Measurements from ENCODE around the gene FAM174C. TPM values are rescaled to one million over a fixed set of nuclear protein-coding genes. Genes with fewer than 3 reads are reported as not detected.
"Not testable (repeated sequence)": the region's sequence is repeated elsewhere in the genome, so short reads cannot be mapped to it uniquely, and the experiment has no call there.

Gene FAM174C
- total RNA-seq, 1 donor from 2014 or later, result 3.9 TPM

DNA sequence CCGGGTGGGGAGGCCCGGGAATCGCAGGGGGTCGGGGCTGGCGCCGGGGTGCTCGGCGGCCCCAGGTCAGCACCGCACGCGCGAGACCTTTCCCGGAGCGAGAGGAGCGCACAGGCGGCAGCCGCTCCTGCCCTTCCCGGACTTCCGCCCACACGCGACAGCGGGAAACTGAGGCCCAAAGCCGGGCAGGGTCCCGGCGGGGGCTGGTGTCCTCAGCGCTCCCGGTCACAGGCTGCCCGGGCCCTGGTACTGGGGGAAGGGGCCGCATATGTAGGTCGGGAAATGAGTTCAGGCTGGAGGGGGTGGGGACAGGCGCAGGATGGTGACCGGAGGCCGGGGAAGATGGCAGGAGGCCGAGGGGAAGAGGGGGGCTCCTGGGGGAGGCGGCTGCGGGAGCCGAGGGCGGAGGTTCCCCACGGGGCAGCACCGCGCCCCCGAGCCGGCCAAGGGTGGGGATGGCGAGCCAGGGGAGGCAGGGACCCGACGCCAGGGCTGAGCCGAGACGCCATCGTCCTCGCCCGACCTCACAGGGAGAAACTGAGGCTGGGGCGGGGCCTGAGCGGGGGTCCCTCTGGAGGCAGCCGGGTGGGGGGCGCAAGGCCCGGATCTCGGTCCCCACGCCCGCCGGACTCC lies 38.2 kb upstream of the FAM174C start:
- DNase-seq, result no peak

DNA sequence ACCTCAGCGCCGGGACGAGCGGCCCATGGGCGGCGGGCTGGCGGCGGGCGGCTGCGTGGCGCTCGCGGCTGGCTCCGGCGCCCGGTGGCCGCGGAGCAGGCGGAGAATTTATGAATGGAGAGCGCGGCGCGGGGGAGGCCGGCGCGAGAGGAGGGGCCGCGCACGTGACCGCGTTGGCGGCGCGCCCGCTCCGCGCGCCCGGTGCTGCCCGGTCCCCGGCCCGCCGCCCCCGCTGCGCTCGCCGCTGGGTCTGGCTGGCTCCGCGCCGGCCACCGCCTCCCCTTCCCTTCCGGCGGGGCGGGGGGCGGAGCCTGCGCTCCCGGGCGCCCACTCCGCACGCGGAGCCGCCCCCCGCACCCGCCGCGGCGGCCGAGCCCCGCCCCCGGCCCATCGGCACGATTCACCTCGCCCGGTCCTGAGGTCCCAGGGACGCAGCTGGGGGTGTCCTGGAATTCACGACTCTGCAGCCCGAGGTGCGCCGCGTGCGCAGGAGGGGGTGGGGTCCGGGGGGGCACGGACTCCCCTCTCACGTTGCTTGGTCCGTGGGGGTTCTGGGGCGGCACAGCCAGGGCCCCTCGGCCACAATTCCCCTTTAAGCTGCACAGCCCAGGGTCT lies 37.5 kb upstream of the FAM174C start, which contains the start of gene CBARP:
CBARP (minus strand) TSS at position 252 of the 615 bp plus-strand sequence. CDS start 1,905 bp downstream, outside the sequence.
- DNase-seq, result peak; percentile 67

DNA sequence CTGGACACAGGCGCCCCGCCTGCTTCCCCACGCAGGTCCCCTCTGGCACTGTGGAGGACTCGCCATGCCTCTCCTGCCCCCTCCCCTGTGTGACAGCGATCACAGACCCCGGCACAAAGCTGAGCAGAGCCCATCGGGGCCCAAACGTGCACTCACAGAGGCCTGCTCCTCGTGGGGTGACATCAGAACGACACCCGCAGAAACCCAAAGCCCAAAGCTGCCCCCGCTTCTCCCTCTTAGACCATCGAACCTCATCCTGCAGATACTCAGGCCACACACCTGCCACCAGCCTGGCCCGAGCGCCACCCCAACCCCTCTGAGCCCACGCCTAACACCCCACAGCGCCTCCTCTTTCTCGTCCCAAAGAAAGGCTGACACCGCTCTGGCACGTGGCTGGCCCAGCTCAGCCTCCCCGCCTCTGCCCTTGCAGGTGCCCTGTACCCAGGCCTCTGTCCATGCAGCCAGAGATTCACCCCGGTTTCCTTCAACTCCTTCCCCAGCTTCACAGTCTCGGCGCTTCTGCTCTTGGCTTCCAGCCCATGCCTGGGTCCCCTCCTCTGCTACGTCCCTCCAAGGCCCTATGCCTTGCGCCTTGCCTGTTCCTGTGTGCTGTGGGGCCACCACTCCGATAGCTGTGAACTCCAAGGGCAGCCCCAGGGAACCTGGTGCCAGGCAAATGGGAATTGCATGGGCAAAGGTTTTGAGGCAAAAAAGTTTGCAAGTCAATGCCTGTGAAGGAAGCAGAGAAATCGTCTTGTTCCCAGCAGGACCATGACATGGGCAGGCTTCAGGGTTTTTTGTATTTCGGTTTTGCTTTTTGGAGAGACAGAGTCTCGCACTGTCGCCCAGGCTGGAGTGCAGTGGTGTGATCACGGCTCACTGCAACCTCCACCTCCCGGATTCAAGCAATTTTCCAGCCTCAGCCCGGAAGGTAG lies 36.7 kb upstream of the FAM174C start:
- no peak for DNase-seq

DNA sequence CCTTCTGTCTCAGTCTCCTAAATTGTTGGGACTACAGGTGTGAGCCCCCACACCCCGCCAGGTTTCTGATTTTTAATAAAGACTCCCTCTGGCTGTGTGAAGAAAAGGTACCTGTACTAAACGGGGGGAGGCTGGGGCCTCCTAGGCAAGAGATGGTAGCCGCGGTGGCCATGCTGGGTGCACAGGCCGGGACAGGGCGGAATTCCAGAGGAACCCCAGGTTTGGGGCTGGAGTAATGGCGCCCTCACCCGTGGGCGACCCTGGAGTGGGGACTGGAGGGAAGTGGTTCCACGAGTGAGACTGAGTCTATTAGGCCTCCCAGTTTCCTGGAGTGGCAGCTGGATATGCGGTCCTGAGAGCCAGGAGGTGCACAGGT lies 35.9 kb upstream of the FAM174C start:
- DNase-seq, result no peak

DNA sequence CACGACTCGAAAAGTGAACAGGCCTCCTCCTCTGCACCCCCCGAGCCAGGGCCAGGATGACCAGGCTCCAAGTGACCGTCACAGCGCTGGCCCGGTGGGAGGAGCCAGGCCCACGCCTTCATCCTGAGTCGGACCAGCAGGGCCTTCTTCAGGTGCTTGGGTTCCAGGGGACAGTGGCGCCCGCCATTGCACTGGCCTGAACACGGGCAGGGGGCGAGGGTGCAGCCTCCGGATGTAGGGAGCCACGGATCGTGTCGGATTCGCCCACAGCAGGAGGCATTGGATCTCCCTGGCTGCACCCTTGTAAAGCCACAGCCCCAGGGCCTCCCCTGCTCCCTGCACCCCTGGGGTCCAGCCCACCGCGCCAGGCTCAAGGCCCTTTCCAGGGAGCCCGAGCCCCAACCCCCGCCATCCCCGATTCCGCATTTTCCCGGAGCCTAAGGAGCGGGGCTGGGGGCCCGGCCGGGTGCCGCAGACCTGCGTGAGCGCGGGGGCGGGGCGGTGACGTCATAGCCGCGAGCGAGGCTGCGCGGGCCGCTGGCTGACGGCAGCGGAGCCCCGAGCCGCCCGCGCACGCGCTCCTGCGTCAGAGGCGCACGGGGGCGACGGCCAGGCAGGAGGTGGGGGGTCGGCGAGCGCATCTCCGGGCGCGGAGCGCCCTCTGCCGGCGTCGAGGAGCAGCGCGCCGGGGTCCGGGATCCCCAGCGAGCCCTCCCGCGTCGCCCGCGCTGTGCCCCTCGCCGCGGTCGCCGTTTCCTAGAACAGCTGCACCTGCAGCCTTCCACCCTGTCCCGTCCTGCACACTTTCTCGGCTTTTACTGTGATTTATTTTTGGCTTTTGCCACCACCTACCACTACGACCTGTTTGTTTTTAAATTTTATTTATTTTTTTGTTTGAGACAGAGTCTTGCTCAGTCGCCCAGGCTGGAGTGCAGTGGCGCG lies 35.3 kb upstream of the FAM174C start:
- DNase-seq, result peak; percentile 97

DNA sequence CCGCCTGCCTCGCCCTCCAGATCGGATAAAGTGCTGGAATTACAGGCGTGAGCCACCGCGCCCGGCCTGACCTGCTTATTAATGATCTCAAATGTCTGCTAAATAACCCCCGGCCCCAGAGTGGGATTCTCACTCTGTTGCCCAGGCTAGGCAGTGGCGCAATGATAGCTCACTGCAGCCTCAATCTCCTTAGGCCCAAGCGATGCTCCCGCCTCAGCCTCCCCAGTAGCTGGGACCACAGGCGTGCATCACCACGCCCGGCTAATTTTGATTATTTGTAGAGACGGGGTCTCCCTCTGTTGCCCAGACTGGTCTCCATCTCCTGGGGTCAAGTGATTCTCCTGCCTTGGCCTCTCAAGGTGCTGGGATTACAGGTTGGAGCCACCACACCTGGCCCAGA lies 34.4 kb upstream of the FAM174C start:
- DNase-seq, result no peak

DNA sequence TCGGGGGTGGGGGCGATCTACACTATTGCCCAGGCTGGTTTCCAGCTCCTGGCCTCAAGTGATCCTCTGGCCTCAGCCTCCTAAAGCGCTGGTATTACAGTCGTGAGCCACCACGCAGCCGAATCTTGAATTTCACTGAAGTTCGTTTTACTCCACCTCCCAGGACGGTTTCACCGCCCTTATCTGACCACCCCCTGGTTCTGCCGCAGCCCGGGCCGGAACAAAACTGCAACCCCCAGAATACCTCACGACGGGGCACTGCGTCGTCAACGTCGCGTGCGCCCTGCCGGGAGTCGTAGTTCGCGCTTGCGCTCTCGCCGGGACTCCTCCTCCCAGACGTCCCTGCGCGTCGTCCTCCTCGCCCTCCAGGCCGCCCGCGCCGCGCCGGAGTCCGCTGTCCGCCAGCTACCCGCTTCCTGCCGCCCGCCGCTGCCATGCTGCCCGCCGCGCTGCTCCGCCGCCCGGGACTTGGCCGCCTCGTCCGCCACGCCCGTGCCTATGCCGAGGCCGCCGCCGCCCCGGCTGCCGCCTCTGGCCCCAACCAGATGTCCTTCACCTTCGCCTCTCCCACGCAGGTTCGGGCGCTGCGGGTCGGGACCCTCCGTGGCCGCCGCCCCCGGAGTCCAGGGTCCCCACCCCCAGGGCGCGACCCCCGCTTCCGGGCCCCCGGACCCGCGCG lies 33.8 kb upstream of the FAM174C start, which contains the start of gene ATP5F1D:
ATP5F1D (plus strand) TSS at position 335 of the 679 bp plus-strand sequence; CDS start at position 435, 100 bp downstream.
- peak; percentile 98 for DNase-seq

DNA sequence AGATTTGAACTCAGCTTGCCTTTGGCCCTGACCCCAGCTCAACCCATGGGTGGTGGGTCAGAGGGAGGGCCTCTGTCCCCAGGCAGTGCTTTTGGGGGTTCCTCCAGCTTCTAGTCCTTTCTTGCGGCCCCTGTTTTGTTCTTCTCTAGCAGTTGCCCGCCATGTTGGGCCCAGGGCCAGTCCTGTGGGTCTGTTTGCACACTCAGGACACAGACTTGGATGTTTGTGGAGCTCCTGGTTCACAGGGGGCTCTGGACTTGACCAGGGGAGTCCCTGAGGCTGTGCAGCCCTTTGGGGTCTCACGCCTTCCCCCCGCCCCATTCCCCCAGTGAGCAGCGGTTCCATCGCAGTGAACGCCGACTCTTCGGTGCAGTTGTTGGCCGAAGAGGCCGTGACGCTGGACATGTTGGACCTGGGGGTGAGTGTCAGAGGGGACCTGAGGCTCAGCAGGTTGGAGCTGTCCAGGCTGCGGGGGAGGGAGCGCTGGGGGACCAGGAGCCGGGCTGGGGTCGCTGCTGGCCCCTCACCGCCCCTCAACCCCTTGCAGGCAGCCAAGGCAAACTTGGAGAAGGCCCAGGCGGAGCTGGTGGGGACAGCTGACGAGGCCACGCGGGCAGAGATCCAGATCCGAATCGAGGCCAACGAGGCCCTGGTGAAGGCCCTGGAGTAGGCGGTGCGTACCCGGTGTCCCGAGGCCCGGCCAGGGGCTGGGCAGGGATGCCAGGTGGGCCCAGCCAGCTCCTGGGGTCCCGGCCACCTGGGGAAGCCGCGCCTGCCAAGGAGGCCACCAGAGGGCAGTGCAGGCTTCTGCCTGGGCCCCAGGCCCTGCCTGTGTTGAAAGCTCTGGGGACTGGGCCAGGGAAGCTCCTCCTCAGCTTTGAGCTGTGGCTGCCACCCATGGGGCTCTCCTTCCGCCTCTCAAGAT lies 31.3 kb upstream of the FAM174C start:
- peak; percentile 91 for DNase-seq

DNA sequence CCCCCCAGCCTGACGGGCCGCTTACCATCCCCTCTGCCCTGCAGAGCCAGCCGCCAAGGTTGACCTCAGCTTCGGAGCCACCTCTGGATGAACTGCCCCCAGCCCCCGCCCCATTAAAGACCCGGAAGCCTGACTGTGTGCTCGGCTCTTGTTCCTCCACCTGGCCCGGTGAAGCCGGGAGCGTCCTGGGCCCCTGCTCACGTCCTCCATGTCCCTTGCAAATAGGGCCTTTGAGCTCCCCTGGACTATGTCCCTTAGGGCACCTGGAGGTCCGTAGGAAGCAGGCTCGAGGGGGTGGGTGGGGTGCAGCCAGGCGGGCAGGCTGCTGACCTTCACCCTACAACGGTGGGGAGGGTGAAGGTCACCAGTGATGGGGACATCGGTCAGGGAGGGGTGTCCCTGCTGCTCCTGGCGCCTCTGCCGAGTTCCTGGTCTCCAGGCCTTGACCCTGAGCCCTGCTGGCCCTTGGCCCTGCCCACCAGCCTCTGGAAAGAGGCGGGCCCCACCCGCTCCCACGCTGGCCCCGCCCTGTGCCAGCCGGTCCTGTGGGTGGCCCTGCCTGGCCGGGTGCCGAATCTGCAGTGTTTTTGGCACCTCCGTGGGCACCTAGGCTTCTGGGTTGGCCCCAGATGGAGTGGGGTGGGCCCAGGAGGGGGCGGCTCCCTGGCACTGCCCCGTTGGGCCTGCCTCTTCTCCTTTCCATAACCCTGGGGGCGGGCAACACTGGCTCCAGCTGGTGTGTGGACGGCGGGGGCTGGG lies 30.5 kb upstream of the FAM174C start:
- peak; percentile 58 for DNase-seq

DNA sequence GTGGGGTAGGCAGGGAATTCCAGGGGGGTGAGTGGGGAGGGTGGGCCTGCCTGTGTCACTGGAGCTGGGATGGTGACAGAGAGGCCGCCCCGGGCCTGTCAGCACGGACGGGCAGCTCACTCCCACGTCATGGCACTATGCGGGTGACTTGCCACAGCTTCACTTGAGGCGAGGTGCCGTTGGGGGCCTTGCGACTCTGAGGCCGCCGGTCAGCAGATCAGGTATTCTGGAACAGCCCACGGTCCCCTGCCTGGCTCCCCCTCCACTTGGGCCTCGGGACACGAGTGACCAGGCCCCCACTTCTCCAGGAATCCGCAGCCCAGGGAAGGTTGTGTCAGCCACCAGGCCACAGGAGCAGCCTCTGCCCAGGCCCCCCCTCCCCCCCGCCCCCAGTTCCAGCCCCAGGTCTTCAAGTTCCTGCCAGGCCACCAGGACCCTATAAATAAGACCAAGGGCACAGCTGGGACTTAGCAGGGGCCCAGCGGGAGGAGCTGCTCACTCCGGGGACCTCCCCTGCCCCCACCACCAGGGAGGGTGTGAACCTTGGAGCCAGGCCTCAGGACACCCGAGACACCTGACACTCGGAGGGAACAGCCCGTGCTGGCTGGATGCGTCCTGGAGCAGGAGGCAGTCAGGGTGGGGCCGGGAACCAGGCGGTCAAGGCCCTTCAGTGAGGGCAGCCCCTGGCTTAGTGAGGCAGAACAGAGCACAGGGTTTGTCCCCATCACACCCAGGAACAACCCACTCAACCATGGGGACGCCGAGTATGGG lies 29.7 kb upstream of the FAM174C start:
- DNase-seq, result peak; percentile 89

DNA sequence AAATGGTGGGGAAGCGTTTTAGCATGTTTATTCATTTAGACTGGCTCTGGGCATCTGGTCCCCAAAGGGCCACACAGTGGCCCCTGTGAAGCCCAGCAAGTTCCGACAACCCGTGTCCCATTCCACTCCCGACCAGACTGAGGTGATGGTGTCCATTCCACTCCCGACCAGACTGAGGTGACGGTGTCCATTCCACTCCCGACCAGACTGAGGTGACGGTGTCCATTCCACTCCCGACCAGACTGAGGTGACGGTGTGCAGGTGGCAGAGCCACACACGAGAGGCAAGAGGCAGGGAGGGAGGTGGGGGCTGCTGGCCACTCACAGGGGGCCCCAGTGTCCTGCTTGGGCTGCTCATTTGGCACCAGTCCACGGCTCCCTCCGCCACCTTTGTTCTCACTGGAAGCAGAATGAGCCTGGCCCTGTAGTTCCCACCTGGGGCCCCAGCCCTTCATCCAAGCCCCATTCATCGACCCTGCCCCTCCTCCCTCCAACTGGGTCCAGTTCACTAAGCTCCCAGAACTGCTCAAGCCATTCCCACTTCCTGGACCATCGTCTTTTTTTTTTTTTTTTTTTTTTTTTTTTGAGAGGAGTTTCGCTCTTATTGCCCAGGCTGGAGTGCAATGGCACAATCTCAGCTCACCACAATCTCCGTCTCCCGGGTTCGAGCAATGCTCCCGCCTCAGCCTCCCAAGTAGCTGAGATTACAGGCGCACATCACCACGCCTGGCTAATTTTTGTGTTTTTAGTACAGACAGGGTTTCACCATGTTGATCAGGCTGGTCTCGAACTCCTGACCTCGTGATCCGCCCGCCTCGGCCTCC lies 28.9 kb upstream of the FAM174C start:
- DNase-seq, result not testable (repeated sequence)

DNA sequence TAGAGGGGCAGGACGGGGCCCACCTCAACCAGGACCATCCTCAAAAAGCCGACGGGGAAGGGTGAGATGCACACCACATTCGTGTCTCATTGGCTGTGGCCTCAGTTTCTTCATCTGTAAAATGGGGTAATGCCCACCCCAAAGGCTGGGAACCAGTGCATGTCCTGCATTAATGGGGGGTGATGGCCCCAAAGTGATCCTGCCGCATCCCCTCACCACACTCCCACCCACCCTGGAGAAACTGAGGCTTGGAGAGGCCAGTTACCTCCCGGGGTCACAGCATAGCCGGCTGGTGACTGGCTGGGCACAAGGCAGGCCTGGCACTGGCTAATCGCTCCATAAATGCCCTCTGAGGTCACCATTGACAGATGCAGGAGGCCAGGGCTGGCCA lies 27.6 kb upstream of the FAM174C start:
- DNase-seq, result no peak

DNA sequence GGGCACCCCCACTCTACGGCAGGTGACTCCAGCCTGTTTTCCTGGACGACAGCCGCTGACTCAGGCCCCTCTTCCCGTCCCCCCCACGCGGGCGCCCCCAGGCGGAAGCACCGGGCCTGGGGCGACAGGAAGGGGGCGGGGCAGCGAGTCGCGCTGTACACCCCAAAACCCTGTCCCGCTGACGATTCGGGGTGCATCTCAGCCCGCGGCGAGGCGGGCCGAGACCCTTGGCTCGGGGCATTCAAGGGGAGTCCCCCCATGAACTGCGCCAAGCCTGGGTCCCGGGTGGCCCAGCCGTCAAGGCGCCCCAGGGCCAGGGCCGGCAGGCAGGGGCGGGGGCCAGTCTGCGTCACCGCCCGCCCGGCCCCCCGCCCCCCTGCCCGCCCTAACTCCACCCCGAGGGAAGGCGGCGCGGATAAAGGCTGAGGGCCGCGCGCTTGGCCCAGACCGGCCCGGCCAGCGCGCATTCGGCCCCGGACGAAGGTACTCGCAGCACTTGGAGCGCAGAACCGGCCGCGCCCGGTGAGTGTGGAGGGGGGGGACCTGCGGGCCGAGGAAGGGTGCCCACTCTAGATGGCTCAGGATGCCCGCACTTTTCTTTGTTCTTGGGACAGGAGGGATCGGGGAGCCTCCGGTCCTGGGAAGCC lies 27.1 kb upstream of the FAM174C start, which contains the start of gene MIDN:
MIDN (plus strand) TSS at position 445 of the 647 bp plus-strand sequence. CDS start 1,714 bp downstream, outside the sequence.
- peak; percentile 89 for DNase-seq

DNA sequence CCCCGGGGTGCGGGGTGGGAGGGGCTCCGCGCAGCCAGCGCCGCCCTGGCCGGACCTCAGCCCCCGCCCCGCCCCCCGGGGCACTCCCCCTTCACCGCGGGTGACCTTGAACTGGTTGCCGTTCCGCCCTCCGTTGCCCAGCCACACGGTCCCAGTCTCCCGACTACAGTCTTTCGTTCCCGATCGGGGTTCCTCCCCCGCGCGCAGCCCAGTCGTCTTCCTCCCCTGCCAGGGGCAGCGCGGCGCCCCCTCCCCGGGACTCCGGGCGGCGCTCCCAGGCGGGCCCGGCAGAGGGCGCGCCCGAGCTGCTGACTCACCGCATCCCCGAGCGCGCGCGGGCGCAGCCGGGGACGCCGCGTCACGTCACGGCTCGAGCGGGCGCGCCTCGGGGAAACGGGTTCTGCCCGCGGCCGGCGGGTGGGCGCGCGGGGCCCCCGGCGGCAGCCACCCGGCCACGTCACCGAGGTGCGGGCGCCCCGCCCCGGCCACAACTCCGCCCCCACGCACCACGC lies 26.5 kb upstream of the FAM174C start:
- DNase-seq, result peak; percentile 89

DNA sequence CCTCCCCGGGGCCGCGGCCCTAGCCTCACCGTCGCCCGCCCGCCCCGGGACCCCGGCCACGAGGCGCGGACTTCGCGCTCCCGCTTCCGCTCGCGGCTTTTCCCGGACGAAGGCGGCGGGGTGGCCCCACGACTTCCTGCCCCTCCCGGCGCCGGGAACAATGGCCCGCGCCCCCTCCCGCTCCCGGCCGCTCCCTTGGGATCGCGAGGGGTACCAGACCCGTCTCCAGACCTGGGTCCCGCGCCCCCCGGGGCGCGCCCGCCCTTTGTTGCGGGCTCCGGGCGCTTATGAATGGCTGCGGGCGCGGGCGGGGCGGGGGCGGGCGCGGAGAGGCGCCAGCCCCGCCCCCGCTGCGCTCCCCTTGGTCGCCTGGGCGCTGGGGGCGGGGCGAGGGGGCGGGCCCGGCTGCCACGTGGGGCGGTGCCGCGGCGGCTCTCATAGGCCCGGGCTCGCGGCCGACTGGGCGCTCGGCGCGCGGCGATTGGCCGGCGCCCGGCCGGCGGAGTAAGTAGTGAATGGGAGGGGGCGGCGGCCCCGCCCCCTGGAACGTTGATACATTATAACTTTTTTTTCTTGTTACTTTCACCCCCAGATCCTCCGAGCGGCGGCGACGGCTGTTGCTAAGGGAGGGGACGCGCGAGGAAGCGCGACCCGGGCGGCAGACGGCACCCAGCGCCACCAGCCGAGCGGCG lies 25.9 kb upstream of the FAM174C start:
- DNase-seq, result peak; percentile 98

DNA sequence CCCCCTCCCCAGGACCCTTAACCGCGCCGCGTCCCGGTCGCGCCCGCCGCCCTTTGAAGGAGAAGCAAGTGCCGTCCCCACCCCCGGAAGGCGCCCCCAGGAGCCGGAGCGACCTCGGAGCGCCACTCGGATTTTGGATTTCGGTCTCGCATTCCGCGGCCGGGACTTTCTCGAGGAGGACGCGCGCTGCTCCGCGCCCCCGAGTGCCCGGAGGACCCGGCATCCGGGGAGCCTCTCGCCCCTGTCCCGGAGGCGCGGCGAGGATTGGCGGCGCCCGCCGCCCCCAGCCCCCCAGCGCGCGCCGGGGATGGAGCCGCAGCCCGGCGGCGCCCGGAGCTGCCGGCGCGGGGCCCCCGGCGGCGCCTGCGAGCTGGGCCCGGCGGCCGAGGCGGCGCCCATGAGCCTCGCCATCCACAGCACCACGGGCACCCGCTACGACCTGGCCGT lies 25.3 kb upstream of the FAM174C start:
- DNase-seq, result no peak

Measured in tongue (tissue), 2 donors.